HG03108 (cell line): ENCODE results near the gene LILRA5.
"Not testable (repeated sequence)": the region's sequence is repeated elsewhere in the genome, so short reads cannot be mapped to it uniquely, and the experiment has no call there.

Experiments used
- ATAC-seq: cut with Tn5 transposase; IDR thresholded peaks from one replicate; pipeline ENCODE4 v1.9.1; 2021; ENCODE audit warnings: moderate library complexity; ENCODE audit not compliant: unreplicated experiment

The LILRA5 gene

DNA sequence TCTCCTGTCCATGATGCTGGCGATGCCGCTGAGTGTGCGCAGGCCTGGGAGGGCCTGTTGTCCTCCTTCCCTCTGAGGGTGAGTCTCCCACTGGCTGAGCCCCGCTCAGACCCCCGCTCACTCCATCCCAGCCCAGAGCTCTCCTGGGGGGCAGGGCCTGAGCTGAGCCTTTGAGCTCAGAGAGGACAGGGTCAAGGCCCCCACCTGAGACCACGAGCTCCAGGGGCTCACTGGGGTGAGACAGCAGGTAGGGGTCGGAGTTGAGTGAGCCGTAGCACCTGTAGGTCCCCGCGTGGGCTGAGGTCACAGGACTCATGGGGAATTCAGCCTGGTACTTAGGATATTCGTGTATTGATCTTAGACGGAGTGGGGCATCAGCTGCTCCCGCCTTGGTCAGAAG is 34.9 kb downstream of the LILRA5 start:
- ATAC-seq = not testable (repeated sequence)

DNA sequence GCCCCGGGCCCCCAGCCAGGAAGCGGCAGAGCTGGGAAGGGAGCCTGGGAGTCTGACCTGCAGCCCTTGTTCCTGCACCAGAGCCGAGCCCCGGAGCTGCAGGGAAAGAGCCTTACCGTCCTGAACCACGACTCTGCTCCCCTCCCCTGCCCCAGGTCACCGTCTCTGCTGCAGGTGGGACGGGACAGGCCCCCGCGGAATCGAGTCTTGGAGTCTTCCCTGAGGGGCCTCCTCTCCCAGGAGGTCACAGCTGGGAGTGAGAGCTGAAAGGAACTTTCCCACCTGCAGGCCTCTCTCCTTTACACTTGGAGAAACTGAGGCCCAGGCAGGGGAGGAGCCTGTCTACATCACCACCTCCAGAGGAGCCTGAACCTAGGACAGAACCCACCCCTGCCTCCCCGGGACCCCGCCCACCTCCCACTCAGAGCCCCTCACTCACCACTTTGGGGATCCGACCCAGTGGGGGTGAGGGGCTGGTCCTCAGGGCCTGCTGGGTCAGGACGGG is 35.8 kb downstream of the LILRA5 start:
- ATAC-seq = not testable (repeated sequence)

DNA sequence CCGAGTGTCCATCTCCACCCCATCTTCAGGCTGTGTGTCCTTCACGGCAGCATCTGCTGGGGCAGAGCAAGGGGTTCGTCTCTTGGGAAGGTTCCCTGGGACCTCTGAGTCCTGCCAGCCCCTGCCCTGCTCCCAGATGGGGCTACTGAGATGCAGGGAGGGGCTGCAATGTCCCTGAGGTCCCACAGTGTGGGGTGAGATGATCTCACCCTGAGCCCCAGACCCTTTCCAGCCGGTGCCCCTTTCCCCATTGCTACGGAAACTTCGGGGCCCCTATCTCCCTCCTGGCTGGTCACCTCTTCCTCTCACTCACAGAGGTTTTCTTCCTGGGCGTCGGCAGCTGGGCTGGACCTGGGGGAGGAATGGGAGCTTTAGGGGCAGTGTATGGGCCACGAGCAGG is 37.0 kb downstream of the LILRA5 start:
- no peak for ATAC-seq

DNA sequence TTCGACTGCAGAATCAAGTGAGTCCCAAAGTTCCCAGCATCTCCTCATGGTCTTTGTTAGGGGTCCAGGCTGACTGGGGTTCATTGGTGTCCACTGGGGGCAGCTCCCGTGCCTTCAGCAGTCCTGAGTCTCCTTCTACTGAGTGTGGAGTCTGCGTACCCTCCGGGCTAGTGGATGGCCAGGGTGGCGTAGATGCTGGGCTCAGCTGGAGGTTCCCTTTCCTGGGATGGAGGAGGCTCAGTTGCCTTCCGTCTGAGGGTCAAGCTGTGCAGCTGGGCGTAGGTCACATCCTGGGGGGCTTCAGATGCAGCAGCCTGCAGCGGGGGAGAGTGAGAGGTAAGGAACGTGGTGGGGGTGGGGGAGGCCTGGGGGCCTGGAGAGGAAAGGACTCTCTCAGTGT is 38.5 kb downstream of the LILRA5 start:
- not testable (repeated sequence) for ATAC-seq

- no peak for ATAC-seq
Measured at GRCh38 chr19:54273821-54274220, 39.1 kb downstream of the LILRA5 start.

DNA sequence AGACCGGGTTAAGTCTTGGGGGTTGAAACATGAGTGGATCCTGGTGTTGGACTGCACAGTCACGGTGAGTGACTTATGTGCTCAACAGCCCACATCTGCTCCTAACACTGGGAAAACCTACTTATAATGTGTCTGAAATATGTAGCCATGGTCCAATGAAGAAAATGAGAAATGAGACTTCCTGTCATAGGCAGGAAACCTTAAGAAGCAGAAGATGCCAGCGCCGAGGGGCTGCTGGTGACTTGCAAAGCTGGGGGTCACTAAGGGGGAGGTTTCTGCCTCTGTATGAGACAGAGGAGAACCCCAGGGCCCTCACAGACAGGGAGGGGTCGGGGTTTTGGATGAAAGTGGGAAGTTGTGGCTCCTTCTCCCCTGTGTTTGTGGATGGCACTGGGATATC is 40.8 kb downstream of the LILRA5 start:
- ATAC-seq = not testable (repeated sequence)

DNA sequence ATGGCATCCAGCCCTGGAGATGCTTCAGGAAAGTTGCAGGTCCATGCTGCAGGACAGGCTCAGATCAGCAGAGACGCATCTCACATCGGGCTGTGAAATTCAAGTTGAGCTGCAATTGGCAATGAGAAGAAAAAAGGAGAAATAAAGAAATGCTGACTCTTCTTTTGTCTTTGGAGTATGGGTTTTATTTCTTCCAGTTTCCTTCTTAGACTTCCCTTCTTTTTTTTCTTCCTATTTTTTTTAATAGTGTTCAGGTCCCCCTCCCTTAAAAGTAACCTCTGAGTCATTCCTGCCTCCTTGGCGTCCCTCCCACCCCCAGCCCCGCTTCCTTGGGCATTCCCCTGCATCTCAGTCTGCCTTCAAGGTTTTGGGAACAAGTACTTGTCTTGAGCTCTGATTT is 41.4 kb downstream of the LILRA5 start:
- ATAC-seq = not testable (repeated sequence)

DNA sequence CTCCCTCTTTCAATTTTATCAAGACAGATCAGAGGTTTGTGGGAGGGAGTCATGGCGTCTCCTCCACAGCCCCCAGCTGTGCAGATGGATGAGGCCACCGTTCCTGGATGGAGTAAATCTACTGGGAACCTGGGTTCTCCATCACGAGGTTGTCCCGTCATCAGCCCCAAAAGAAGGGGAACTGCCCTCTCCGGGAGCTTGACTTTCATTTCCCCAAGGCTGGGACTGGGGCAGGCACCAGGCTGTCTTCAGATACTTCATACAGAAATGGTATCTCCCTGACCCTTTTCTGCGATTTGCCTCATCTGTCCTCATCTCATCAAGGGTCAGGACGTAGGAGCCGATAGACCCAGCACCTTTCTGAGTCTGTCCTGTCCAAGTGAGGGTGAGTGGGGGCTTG is 41.9 kb downstream of the LILRA5 start:
- no peak for ATAC-seq

- no peak for ATAC-seq
Measured at GRCh38 chr19:54268936-54269335, 44.0 kb downstream of the LILRA5 start.

GRCh38 chr19:54266133-54266532 is 46.8 kb downstream of the LILRA5 start:
- no peak for ATAC-seq

DNA sequence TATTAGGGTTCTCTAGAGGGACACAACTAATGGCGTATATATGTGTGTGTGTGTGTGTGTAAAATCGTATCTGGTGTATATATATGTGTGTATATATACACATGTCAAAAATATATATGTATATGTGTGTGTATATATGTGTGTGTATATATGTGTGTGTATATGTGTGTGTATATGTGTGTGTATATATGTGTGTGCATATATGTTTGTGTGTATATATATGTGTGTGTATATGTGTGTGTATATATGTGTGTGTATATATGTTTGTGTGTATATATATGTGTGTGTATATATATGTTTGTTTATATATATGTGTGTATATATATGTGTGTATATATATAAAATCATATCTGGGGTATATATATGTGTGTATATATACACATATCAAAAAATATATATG is 50.5 kb downstream of the LILRA5 start:
- no peak for ATAC-seq

GRCh38 chr19:54262066-54262465 is 50.9 kb downstream of the LILRA5 start:
- ATAC-seq = no peak

DNA sequence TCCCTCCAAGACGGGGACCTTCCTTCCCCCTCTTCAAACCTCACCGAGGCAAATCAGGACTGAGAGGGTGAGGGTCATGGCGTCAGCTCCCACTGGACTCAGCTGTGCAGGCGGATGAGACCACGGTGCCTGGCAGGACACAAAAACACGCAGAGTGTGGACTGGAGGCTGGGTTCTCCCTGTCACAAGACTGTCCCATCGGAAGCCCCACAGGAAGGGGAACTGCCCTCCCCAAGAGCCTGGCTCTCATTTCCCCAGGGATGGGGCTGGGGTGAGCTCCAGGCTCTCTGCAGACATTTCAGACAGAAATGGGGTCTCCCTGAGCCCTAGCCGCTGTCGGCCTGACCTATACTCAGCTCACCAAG is 55.9 kb downstream of the LILRA5 start, which contains the start of gene LILRB5:
TSS of gene LILRB5 (minus strand) at position 158 of the 365 bp plus-strand sequence. CDS start at position 78, 80 bp downstream.
- no peak for ATAC-seq
